DOHH2 (cell line): ENCODE measurements around the gene FASLG.

ENCODE experiments used
- H3F3A ChIP-seq: fragments of 200-600 bp; sonication (generic), shearing (Covaris generic); 2 replicates; pipeline ENCODE4 v1.6.0; 2016; ENCODE audit warnings: antibody characterized with exemption, mild to moderate bottlenecking; ENCODE audit not compliant: control insufficient read depth, insufficient read depth
- H3K27ac ChIP-seq: fragments of 200-600 bp; sonication (generic); 2 replicates; pipeline ENCODE4 v1.5.1; 2014; ENCODE audit warnings: low read depth, mild to moderate bottlenecking, low read length, moderate library complexity
- H3K27me3 ChIP-seq: fragments of 200-600 bp; sonication (generic); 2 replicates; pipeline ENCODE4 v1.6.1; 2014; ENCODE audit warnings: mild to moderate bottlenecking, low read length, mixed read lengths; ENCODE audit not compliant: control insufficient read depth
- H3K36me3 ChIP-seq: fragments of 200-600 bp; sonication (generic); 2 replicates; pipeline ENCODE4 v1.6.1; 2014; ENCODE audit warnings: mild to moderate bottlenecking, low read length, moderate library complexity, mixed read lengths; ENCODE audit not compliant: control insufficient read depth
- H3K4me1 ChIP-seq: fragments of 200-600 bp; sonication (generic); 2 replicates; pipeline ENCODE4 v1.6.1; 2014; ENCODE audit warnings: mild to moderate bottlenecking, low read length, mixed read lengths; ENCODE audit not compliant: control insufficient read depth
- H3K4me2 ChIP-seq: fragments of 200-600 bp; sonication (generic); 2 replicates; pipeline ENCODE4 v1.6.0; 2014; ENCODE audit warnings: mild to moderate bottlenecking, low read length, moderate library complexity
- H3K4me3 ChIP-seq: fragments of 200-600 bp; sonication (generic); 2 replicates; pipeline ENCODE4 v1.5.1; 2014; ENCODE audit warnings: mild to moderate bottlenecking, low read length, mixed read lengths
- H3K79me2 ChIP-seq: fragments of 200-600 bp; sonication (generic); 2 replicates; pipeline ENCODE4 v1.6.1; 2014; ENCODE audit warnings: mild to moderate bottlenecking, low read length, mixed read lengths; ENCODE audit not compliant: control insufficient read depth
- H3K9me2 ChIP-seq: fragments of 200-600 bp; sonication (generic); replicated peaks from 2 replicates; pipeline ENCODE4 v1.6.1; 2014; ENCODE audit warnings: mild to moderate bottlenecking, low read length, mixed read lengths; ENCODE audit not compliant: control insufficient read depth
- H3K9me3 ChIP-seq: fragments of 200-600 bp; sonication (generic); 2 replicates; pipeline ENCODE4 v1.6.1; 2014; ENCODE audit warnings: antibody characterized with exemption, low read length, mixed read lengths; ENCODE audit not compliant: control insufficient read depth, insufficient read depth
- H4K20me1 ChIP-seq: fragments of 200-600 bp; sonication (generic); 2 replicates; pipeline ENCODE4 v1.6.0; 2014; ENCODE audit warnings: low read depth, mild to moderate bottlenecking, antibody characterized with exemption, low read length, moderate library complexity; ENCODE audit not compliant: control insufficient read depth, insufficient read depth
- CTCF ChIP-seq: fragments of 200-600 bp; sonication (generic); IDR thresholded peaks from one replicate; pipeline ENCODE4 v1.5.1; 2014; ENCODE audit warnings: antibody characterized with exemption, mild to moderate bottlenecking, low read depth, low read length; ENCODE audit not compliant: poor library complexity, severe bottlenecking
- EZH2phosphoT487 ChIP-seq: fragments of 200-600 bp; sonication (generic); IDR thresholded peaks from 2 replicates; pipeline ENCODE4 v1.6.1; 2017; ENCODE audit warnings: borderline replicate concordance, mild to moderate bottlenecking, antibody characterized with exemption, low read length, moderate library complexity, mixed read lengths

The FASLG gene

GRCh38 chr1:172628401-172628800 is 30.5 kb upstream of the FASLG start:
- H3K79me2 ChIP-seq = no peaks in the 10 kb centered on the region
- no peak overlapping the region for H3K27ac ChIP-seq
- H3K27me3 ChIP-seq = no peaks in the 10 kb centered on the region
- H3K9me2 ChIP-seq = no peaks in the 10 kb centered on the region
- no peaks in the 10 kb centered on the region for H3K9me3 ChIP-seq
- H3K4me1 ChIP-seq = no peaks in the 10 kb centered on the region
- H3F3A ChIP-seq = no peaks in the 10 kb centered on the region
- no peak overlapping the region for H3K4me3 ChIP-seq
- TF ChIP-seq CTCF = no peak
- no peak for TF ChIP-seq EZH2phosphoT487
- H3K4me2 ChIP-seq = no peak overlapping the region
- no peaks in the 10 kb centered on the region for H4K20me1 ChIP-seq
- no peaks in the 10 kb centered on the region for H3K36me3 ChIP-seq

- H3K36me3 ChIP-seq = no peaks in the 10 kb centered on the region
- H4K20me1 ChIP-seq = no peaks in the 10 kb centered on the region
- H3K4me1 ChIP-seq = no peaks in the 10 kb centered on the region
- TF ChIP-seq EZH2phosphoT487 (no peak), CTCF (no peak)
- H3K9me2 ChIP-seq = no peaks in the 10 kb centered on the region
- H3K4me2 ChIP-seq = no peak overlapping the region
- H3F3A ChIP-seq = no peaks in the 10 kb centered on the region
- no peaks in the 10 kb centered on the region for H3K9me3 ChIP-seq
- H3K27me3 ChIP-seq = no peaks in the 10 kb centered on the region
- no peak overlapping the region for H3K4me3 ChIP-seq
- H3K79me2 ChIP-seq = no peaks in the 10 kb centered on the region
- no peak overlapping the region for H3K27ac ChIP-seq
These were observed 29.7 kb upstream of the FASLG start for GRCh38 chr1:172629170-172629569.

- Histone ChIP-seq H3K4me2 (no peak overlapping the region), H3K9me3 (no peaks in the 10 kb centered on the region), H3K27me3 (no peaks in the 10 kb centered on the region), H3K9me2 (no peaks in the 10 kb centered on the region), H3K79me2 (no peaks in the 10 kb centered on the region), H3K27ac (no peak overlapping the region), H3K36me3 (no peaks in the 10 kb centered on the region), H3K4me3 (no peak overlapping the region), H3F3A (no peaks in the 10 kb centered on the region), H4K20me1 (no peaks in the 10 kb centered on the region), H3K4me1 (no peaks in the 10 kb centered on the region)
- TF ChIP-seq CTCF = no peak
- no peak for TF ChIP-seq EZH2phosphoT487
These were observed 29.3 kb upstream of the FASLG start for GRCh38 chr1:172629638-172630037.
